Measurements from ENCODE around the gene ATXN1. TPM values are rescaled to one million over a fixed set of nuclear protein-coding genes. Genes with fewer than 3 reads are reported as not detected.

Gene ATXN1
- total and polyA plus RNA-seq, 2 of the 8 experiments (the other 6 are each of a cell fraction or from before 2014, with no cell fraction given): 1.6 to 4.0 TPM

DNA sequence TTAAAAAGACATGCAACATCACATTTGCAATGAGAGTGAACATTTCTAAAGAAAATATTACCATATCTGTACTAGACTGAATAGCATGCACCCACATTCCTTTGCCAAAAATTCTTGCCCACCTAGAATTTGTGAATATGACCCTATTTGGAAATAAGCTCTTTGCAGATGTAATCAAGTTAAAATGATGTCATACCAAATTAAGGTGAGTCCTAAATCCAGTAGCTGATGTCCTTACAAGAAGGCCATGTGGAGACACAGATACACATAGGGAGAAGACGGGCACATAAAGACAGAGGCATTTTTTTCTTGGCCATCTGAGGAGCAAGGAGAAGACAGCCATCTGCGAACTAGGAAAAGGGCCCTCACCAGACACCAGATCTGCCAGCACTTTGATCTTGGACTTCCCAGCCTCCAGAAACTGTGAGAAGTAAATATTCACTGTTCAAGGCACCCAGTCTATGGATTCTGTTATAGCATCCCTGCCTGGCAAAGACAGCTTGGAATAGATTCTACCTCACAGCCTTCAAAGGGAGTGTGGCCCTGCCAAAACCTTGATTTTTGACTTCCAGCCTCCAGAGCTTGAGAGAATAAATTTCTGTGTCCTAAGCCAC lies 22.8 kb upstream of the ATXN1 start (continued):
- TF ChIP-seq, protein P1, sequence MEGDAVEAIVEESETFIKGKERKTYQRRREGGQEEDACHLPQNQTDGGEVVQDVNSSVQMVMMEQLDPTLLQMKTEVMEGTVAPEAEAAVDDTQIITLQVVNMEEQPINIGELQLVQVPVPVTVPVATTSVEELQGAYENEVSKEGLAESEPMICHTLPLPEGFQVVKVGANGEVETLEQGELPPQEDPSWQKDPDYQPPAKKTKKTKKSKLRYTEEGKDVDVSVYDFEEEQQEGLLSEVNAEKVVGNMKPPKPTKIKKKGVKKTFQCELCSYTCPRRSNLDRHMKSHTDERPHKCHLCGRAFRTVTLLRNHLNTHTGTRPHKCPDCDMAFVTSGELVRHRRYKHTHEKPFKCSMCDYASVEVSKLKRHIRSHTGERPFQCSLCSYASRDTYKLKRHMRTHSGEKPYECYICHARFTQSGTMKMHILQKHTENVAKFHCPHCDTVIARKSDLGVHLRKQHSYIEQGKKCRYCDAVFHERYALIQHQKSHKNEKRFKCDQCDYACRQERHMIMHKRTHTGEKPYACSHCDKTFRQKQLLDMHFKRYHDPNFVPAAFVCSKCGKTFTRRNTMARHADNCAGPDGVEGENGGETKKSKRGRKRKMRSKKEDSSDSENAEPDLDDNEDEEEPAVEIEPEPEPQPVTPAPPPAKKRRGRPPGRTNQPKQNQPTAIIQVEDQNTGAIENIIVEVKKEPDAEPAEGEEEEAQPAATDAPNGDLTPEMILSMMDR (IDR thresholded peaks at IDR 0.05; ENCODE audit: control extremely low read depth in 1 of 3, insufficient read depth in 1 of 3, low read depth in 1 of 3, low read length in 3 of 3): no peak
